ENCODE data around the gene ADD1. TPM values are rescaled to one million over a fixed set of nuclear protein-coding genes. Genes with fewer than 3 reads are reported as not detected.
A peak's percentile ranks its signal among the peaks of the same experiment; 100 is the strongest.

The ADD1 gene
- total and polyA plus RNA-seq, 2 experiments from 2014 or later: 175 to 219 TPM

- TF ChIP-seq EZH2 (IDR thresholded peaks at IDR 0.05; ENCODE audit: insufficient read depth, poor library complexity, severe bottlenecking) (no peak), EZH2phosphoT487 (IDR thresholded peaks at IDR 0.05; ENCODE audit: insufficient read depth, low read depth) (no peak)
- peak; percentile 86 for DNase-seq
- Histone ChIP-seq H3K79me2 (ENCODE audit: insufficient read depth) (peaks cover 24% of the 10 kb centered on the region), H3K27ac (peak overlapping the region; percentile 28; the same call in 1 of the 2 replicates), H3K36me3 (ENCODE audit: low read depth) (peaks cover 13% of the 10 kb centered on the region), H3K9ac (peak overlapping the region; percentile 74), H3K4me2 (ENCODE audit: unreplicated experiment) (peak overlapping the region; percentile 84), H2AFZ (peak overlapping the region; percentile 27; the same call in 1 of the 2 replicates), H3K4me3 (peak overlapping the region; percentile 80), H3K9me3 (ENCODE audit: low read depth) (no peaks in the 10 kb centered on the region), H4K20me1 (ENCODE audit: insufficient read depth) (no peaks in the 10 kb centered on the region), H3F3A (ENCODE audit: insufficient read depth) (peaks cover 45% of the 10 kb centered on the region), H3K4me1 (ENCODE audit: insufficient read depth) (peaks cover 22% of the 10 kb centered on the region), H3K27me3 (replicated peaks; ENCODE audit: insufficient read depth) (no peaks in the 10 kb centered on the region), H3K9me2 (ENCODE audit: insufficient read depth) (no peaks in the 10 kb centered on the region)
- in situ Hi-C loops (cut with MboI): no loop called here
- WGBS, 2 experiments (ENCODE audit: low coverage in 1 of 2, low lambda C conversion rate in 2 of 2, missing lambda C conversion rate in 2 of 2): 3 to 7% methylated on average over 6 to 56 of the region's 93 CpGs
These were observed 90.6 kb downstream of the ADD1 start for GRCh38 chr4:2934077-2934812.

- whole genome bisulfite sequencing, 2 experiments (ENCODE audit: low coverage in 1 of 2, low lambda C conversion rate in 2 of 2, missing lambda C conversion rate in 2 of 2): 1% methylated on average over 56 to 70 of the region's 70 CpGs
These were observed 91.4 kb downstream of the ADD1 start for GRCh38 chr4:2934813-2935761.

DNA sequence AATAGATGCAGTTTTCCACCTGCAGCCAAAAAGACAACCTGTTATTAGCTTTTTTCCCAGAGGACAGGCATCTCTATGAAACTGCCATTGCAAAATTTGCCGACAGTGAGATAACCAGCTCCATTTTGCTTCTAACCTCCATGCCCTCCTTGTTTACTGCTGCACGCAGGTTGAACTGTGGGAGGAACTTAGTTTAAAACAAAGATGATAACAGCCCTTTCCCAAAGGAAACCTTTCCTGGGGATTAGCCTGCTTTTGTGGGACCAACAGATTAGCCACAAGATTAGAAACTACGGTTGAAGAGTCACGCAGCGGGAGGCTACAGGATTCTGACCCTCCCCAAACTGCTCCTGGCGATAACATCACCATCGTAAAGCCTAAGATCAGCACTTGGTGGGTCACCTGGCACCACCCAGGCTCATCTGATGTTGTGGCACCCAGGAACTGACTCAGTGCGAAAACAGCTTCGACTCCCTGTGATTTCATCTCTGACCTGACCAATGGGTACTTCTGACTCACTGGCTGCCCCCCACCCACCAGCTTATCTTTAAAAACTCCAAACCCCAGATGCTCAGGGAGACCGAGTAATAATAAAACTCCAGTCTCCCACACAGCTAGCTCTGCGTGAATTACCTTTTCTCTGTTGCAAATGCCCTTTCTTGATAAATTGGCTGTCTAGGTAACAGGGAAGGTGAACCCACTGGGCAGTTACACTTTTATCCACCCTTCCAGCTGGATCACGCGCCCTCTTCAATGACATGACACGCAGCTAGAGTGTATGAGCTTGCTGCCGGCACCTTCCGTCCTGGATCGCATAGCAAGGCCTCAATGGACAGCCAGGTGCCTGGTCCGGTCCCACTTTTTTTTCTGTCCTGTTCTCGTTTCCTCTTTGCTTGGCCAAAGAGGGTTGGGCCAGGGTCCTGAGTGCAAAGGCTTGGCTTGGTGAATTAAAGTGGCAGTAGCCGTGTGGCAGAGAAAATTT is 92.4 kb downstream of the ADD1 start:
- peaks cover 22% of the 10 kb centered on the region for H3K4me1 ChIP-seq (ENCODE audit: insufficient read depth)
- peaks cover 24% of the 10 kb centered on the region for H3K79me2 ChIP-seq (ENCODE audit: insufficient read depth)
- in situ Hi-C loops (cut with MboI): no loop called here

More at GRCh38 chr4:2934813-2935761, 91.4 kb downstream of the ADD1 start:
- Histone ChIP-seq H3K79me2 (ENCODE audit: insufficient read depth) (peaks cover 24% of the 10 kb centered on the region), H3K4me1 (ENCODE audit: insufficient read depth) (peaks cover 22% of the 10 kb centered on the region), H3K9me2 (ENCODE audit: insufficient read depth) (no peaks in the 10 kb centered on the region), H4K20me1 (ENCODE audit: insufficient read depth) (no peaks in the 10 kb centered on the region), H3K9me3 (ENCODE audit: low read depth) (no peaks in the 10 kb centered on the region), H3K27ac (peak overlapping the region; percentile 67), H2AFZ (peak overlapping the region; percentile 66), H3K27me3 (replicated peaks; ENCODE audit: insufficient read depth) (no peaks in the 10 kb centered on the region), H3K4me2 (ENCODE audit: unreplicated experiment) (peak overlapping the region; percentile 85), H3F3A (ENCODE audit: insufficient read depth) (peaks cover 45% of the 10 kb centered on the region), H3K4me3 (peak overlapping the region; percentile 80), H3K9ac (peak overlapping the region; percentile 88), H3K36me3 (ENCODE audit: low read depth) (peaks cover 21% of the 10 kb centered on the region)
- TF ChIP-seq EZH2phosphoT487 (IDR thresholded peaks at IDR 0.05; ENCODE audit: insufficient read depth, low read depth): no peak
- in situ Hi-C loops (cut with MboI): no loop called here
- DNase-seq: peak; percentile 96

More for the DNA sequence above, 92.4 kb downstream of the ADD1 start:
- peak overlapping the region; percentile 85 for H3K4me2 ChIP-seq (ENCODE audit: unreplicated experiment)
- no peak overlapping the region for H2AFZ ChIP-seq
- TF ChIP-seq EZH2 (IDR thresholded peaks at IDR 0.05; ENCODE audit: insufficient read depth, poor library complexity, severe bottlenecking) (no peak), EZH2phosphoT487 (IDR thresholded peaks at IDR 0.05; ENCODE audit: insufficient read depth, low read depth) (no peak)
- H3K9me3 ChIP-seq (ENCODE audit: low read depth): no peaks in the 10 kb centered on the region
- no peaks in the 10 kb centered on the region for H4K20me1 ChIP-seq (ENCODE audit: insufficient read depth)
- peak; percentile 32 for DNase-seq
- peaks cover 45% of the 10 kb centered on the region for H3F3A ChIP-seq (ENCODE audit: insufficient read depth)
- H3K36me3 ChIP-seq (ENCODE audit: low read depth): peaks cover 23% of the 10 kb centered on the region
- no peaks in the 10 kb centered on the region for H3K9me2 ChIP-seq (ENCODE audit: insufficient read depth)
- H3K27me3 ChIP-seq (replicated peaks; ENCODE audit: insufficient read depth): no peaks in the 10 kb centered on the region
- H3K4me3 ChIP-seq: peak overlapping the region; percentile 80
- peak overlapping the region; percentile 88 for H3K9ac ChIP-seq
- 79 to 80% methylated on average over 20 of the region's 20 CpGs for WGBS, 2 experiments (ENCODE audit: low coverage in 1 of 2, low lambda C conversion rate in 2 of 2, missing lambda C conversion rate in 2 of 2)
- H3K27ac ChIP-seq: peak overlapping the region; percentile 67

Data from GM23248 (cell line).